ENCODE results near the gene STEEP1.

GRCh38 chrX:119606280-119607017 lies 41.2 kb upstream of the STEEP1 start, which contains the start of gene NKRF:
- TF ChIP-seq CTCF (IDR thresholded peaks at IDR 0.05 in 8 of 11, conservative IDR thresholded peaks at IDR 0.05 in 3 of 11), result peak in 3 of 11 experiments; percentile 19 to 30 (median 26)
- TF ChIP-seq POLR2A (IDR thresholded peaks at IDR 0.05), result peak in 2 of 3 donors; percentile 46 to 72
- TF ChIP-seq POLR2AphosphoS5 (IDR thresholded peaks at IDR 0.05), result peak; percentile 97 to 98 (median 97)

All from spleen (tissue), 7 donors.